Mammary epithelial cell (primary cell): ENCODE measurements around the gene DPPA3.

ENCODE experiments used
- EZH2 ChIP-seq: IDR thresholded peaks from 2 replicates; pipeline ENCODE4 v1.6.1; 2012; ENCODE audit warnings: low read length, inconsistent platforms, borderline replicate concordance
- TF ChIP-seq, protein P1 (sequence below), 2 donors: IDR thresholded peaks in 1 of 2; conservative IDR thresholded peaks in 1 of 2; 2 replicates each; pipeline ENCODE4 v1.5.1; 2011 to 2012; ENCODE audit warnings: inconsistent platforms in 2 of 2, low read length in 2 of 2, mild to moderate bottlenecking in 2 of 2, control low read depth in 1 of 2, low read depth in 1 of 2; ENCODE audit not compliant: insufficient read depth in 1 of 2; ENCODE audit errors: extremely low read depth in 1 of 2

GRCh38 chr12:7711133-7711532 is at the start of gene DPPA3:
- TF ChIP-seq, protein P1, sequence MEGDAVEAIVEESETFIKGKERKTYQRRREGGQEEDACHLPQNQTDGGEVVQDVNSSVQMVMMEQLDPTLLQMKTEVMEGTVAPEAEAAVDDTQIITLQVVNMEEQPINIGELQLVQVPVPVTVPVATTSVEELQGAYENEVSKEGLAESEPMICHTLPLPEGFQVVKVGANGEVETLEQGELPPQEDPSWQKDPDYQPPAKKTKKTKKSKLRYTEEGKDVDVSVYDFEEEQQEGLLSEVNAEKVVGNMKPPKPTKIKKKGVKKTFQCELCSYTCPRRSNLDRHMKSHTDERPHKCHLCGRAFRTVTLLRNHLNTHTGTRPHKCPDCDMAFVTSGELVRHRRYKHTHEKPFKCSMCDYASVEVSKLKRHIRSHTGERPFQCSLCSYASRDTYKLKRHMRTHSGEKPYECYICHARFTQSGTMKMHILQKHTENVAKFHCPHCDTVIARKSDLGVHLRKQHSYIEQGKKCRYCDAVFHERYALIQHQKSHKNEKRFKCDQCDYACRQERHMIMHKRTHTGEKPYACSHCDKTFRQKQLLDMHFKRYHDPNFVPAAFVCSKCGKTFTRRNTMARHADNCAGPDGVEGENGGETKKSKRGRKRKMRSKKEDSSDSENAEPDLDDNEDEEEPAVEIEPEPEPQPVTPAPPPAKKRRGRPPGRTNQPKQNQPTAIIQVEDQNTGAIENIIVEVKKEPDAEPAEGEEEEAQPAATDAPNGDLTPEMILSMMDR (conservative IDR thresholded peaks at IDR 0.05 in 1 of 2, IDR thresholded peaks at IDR 0.05 in 1 of 2; ENCODE audit: extremely low read depth in 1 of 2, insufficient read depth in 1 of 2, low read depth in 1 of 2, low read length in 2 of 2) = no peak
- no peak for TF ChIP-seq EZH2
